Measurements from ENCODE around the gene SMC3.

DNA sequence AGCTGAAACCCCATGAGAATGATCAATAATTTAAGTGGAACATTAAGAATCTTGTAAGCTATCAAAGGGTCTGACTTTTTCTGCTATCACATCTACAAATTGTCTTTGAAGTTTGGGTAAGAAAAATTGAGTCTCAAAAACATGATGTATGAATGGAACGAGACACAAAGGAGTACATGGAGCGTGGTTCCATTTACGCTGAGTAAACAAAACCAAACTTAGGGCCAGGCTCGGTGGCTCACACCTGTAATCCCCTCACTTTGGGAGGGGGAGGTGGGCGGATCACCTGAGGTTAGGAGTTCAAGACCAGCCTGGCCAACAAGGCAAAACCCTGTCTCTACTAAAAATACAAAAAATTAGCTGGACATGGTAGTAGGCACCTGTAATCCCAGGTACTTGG, 24.3 kb downstream of the SMC3 start:
- TF ChIP-seq, protein P1, sequence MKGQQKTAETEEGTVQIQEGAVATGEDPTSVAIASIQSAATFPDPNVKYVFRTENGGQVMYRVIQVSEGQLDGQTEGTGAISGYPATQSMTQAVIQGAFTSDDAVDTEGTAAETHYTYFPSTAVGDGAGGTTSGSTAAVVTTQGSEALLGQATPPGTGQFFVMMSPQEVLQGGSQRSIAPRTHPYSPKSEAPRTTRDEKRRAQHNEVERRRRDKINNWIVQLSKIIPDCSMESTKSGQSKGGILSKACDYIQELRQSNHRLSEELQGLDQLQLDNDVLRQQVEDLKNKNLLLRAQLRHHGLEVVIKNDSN (IDR thresholded peaks at IDR 0.05) = no peak
- no peak for TF ChIP-seq YY1 (IDR thresholded peaks at IDR 0.05; ENCODE audit: low read depth)
- no peak for TF ChIP-seq EP300 (IDR thresholded peaks at IDR 0.05; ENCODE audit: borderline replicate concordance)

Data from Ishikawa (cell line).